ENCODE data around the gene MCTP2. TPM values are rescaled to one million over a fixed set of nuclear protein-coding genes. Genes with fewer than 3 reads are reported as not detected.

The MCTP2 gene
- total RNA-seq, 1 experiment from 2014 or later: 1.3 TPM

DNA sequence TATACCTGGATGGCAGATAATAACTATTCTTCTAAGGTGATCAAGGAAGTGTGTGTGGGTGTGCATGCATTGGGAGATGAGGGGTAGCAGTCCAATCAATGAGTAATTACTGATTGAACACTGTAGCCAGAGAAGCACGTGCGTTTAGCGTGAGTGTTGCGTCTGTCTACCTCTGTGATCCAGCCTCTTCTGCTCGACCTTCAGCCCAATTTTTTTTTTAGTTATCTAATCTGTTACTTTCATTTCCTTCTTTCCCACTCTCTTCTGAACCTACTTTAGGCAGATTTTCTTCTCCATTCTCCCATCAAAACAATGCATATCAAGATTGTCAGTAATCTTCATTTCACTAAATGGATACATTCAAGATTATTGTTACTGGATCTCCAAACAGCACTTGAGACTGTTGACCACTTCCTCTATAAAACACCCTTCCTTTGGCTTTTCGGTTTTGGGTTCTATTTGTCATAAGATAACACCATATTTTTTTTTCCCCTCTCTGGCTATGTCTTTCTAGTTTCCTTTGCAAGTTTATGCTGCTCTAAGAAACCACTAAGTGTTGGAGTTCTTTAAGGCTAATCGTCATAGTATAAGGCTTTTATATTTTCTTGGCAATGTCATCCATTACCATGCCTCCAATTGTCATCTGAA, 41.0 kb downstream of the MCTP2 start:
- H3K27ac Mint-ChIP-seq: no peak overlapping the region
- Histone ChIP-seq H4K8ac (replicated peaks; ENCODE audit: insufficient read length, low read depth, low read length) (no peak overlapping the region), H2BK15ac (ENCODE audit: low read depth, low read length) (no peak overlapping the region), H3K23me2 (ENCODE audit: insufficient read length, low read depth, low read length, poor library complexity, severe bottlenecking) (no peaks in the 10 kb centered on the region), H4K5ac (ENCODE audit: insufficient read length, low read depth, low read length) (no peak overlapping the region), H4K20me1 (ENCODE audit: control insufficient read depth, insufficient read depth, insufficient read length) (no peaks in the 10 kb centered on the region), H2BK120ac (ENCODE audit: low read depth, low read length, poor library complexity, severe bottlenecking) (no peak overlapping the region), H3K56ac (ENCODE audit: insufficient read length, low read depth, low read length) (no peak overlapping the region), H3K27ac (ENCODE audit: insufficient read length, low read depth, low read length) (no peak overlapping the region), H2BK5ac (ENCODE audit: insufficient read length, low read length) (no peak overlapping the region), H3K23ac (ENCODE audit: insufficient read length, low read depth, low read length) (no peak overlapping the region), H3K9ac (ENCODE audit: extremely low read depth, insufficient read length, low read length) (no peak overlapping the region), H3K79me1 (ENCODE audit: insufficient read depth, low read depth, low read length, poor library complexity, severe bottlenecking) (no peaks in the 10 kb centered on the region), H3K9me3 (ENCODE audit: control insufficient read depth, low read depth, low read length) (no peaks in the 10 kb centered on the region), H4K91ac (ENCODE audit: insufficient read length, low read depth, low read length) (no peak overlapping the region), H2BK12ac (ENCODE audit: insufficient read length, low read depth, low read length) (no peak overlapping the region), H3K4me2 (ENCODE audit: insufficient read depth, insufficient read length, low read length) (no peak overlapping the region), H2AK5ac (ENCODE audit: insufficient read length, low read length) (no peak overlapping the region), H3K27me3 (ENCODE audit: insufficient read depth, low read length) (no peaks in the 10 kb centered on the region), H2BK20ac (ENCODE audit: low read depth, low read length, poor library complexity, severe bottlenecking) (no peak overlapping the region), H3K4ac (ENCODE audit: low read depth, low read length) (no peak overlapping the region), H3K79me2 (ENCODE audit: insufficient read depth, low read length) (no peaks in the 10 kb centered on the region), H3K4me1 (ENCODE audit: insufficient read depth, low read length) (no peaks in the 10 kb centered on the region), H3T11ph (ENCODE audit: low read length) (no peak overlapping the region), H3K14ac (ENCODE audit: insufficient read depth, low read length) (no peak overlapping the region; the same call in 1 of the 2 replicates), H2AFZ (ENCODE audit: low read length) (no peak overlapping the region), H3K18ac (ENCODE audit: insufficient read length, low read depth, low read length) (no peak overlapping the region)
- no peaks in the 10 kb centered on the region for H3K4me1 Mint-ChIP-seq
- TF ChIP-seq, protein P1, sequence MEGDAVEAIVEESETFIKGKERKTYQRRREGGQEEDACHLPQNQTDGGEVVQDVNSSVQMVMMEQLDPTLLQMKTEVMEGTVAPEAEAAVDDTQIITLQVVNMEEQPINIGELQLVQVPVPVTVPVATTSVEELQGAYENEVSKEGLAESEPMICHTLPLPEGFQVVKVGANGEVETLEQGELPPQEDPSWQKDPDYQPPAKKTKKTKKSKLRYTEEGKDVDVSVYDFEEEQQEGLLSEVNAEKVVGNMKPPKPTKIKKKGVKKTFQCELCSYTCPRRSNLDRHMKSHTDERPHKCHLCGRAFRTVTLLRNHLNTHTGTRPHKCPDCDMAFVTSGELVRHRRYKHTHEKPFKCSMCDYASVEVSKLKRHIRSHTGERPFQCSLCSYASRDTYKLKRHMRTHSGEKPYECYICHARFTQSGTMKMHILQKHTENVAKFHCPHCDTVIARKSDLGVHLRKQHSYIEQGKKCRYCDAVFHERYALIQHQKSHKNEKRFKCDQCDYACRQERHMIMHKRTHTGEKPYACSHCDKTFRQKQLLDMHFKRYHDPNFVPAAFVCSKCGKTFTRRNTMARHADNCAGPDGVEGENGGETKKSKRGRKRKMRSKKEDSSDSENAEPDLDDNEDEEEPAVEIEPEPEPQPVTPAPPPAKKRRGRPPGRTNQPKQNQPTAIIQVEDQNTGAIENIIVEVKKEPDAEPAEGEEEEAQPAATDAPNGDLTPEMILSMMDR (conservative IDR thresholded peaks at IDR 0.05): no peak
- no peak for DNase-seq
- H3K27me3 Mint-ChIP-seq (ENCODE audit: low read depth): no peaks in the 10 kb centered on the region
- no CpG with 5 or more reads among the region's 7 CpGs for WGBS (ENCODE audit: extremely low coverage, insufficient read length, low lambda C conversion rate)
- no peak overlapping the region for H3K4me3 Mint-ChIP-seq
- H3K36me3 Mint-ChIP-seq (ENCODE audit: insufficient read depth in 1 of 3, low read depth in 3 of 3): no peaks in the 10 kb centered on the region; a peak in 1 of 7 replicates
- peaks cover 2% of the 10 kb centered on the region in 2 experiments; a peak in 2 of 5 replicates for H3K9me3 Mint-ChIP-seq

Data from H9 (cell line).